SKM-1 (cell line): ENCODE results near the gene CENPP.

ENCODE experiments used
- DNase-seq: peaks from one replicate; lab custom pipeline; 2025; ENCODE audit not compliant: unreplicated experiment; lab: John Stamatoyannopoulos, UW

Gene CENPP

GRCh38 chr9:92668746-92669526 lies 343.2 kb downstream of the CENPP start:
- no peak for DNase-seq

DNA sequence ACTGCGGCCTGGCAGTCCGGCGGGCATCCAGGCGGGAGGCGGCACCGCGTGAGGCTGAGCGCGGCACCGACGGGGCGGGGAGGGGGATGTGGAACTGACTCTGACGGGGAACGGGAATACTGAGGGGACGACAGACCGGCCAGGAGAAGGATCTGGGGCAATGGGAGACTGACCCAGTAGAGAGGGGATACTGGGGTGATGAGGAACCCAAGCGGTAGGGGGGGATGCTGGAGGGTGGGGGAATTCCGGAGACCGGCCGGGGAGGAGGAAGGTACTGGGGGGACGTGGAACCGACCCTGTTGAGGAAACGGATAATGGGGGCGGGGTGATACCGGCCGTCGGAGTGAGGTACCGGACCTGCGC lies 343.8 kb downstream of the CENPP start:
- DNase-seq: no peak
